ENCODE measurements around the gene G0S2.

DNA sequence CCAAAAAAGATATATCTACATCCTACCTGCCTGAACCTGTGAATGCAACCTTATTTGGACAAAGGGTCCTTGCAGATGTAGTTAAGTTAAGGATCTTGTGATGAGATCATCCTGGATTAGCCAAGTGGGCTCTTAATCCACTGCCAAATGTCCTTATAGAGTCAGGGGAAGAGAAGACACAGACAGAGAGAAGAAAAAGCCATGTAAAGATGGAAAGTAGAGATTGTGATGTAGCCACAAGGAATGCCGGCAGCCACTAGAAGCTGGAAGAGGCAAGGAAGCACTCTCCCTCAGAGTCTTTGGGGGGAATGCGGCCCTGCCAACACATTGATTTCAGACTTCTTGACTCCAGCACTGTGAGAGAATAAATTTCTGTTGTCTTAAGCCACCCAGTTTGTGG, 45.6 kb downstream of the G0S2 start:
- TF ChIP-seq, protein P1, sequence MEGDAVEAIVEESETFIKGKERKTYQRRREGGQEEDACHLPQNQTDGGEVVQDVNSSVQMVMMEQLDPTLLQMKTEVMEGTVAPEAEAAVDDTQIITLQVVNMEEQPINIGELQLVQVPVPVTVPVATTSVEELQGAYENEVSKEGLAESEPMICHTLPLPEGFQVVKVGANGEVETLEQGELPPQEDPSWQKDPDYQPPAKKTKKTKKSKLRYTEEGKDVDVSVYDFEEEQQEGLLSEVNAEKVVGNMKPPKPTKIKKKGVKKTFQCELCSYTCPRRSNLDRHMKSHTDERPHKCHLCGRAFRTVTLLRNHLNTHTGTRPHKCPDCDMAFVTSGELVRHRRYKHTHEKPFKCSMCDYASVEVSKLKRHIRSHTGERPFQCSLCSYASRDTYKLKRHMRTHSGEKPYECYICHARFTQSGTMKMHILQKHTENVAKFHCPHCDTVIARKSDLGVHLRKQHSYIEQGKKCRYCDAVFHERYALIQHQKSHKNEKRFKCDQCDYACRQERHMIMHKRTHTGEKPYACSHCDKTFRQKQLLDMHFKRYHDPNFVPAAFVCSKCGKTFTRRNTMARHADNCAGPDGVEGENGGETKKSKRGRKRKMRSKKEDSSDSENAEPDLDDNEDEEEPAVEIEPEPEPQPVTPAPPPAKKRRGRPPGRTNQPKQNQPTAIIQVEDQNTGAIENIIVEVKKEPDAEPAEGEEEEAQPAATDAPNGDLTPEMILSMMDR (IDR thresholded peaks at IDR 0.05) = no peak
- no peak for TF ChIP-seq POLR2A (IDR thresholded peaks at IDR 0.05)
- TF ChIP-seq POLR2AphosphoS5 (IDR thresholded peaks at IDR 0.05) = no peak

All from gastroesophageal sphincter (tissue), 3 donors.